H9 (cell line): ENCODE data around the gene GAP43. TPM values are rescaled to one million over a fixed set of nuclear protein-coding genes. Genes with fewer than 3 reads are reported as not detected.

Experiments used
- DNase-seq: peaks from one replicate; pipeline ENCODE4 v3.0.0-alpha.2; 2017
- H2AFZ ChIP-seq: one replicate; pipeline ENCODE4 v1.6.1; 2013; ENCODE audit warnings: mild to moderate bottlenecking, low read length, control low read depth, moderate library complexity
- H2AK5ac ChIP-seq: 2 replicates; pipeline ENCODE4 v1.6.1; 2013; ENCODE audit warnings: low read length, control low read depth, mixed read lengths; ENCODE audit not compliant: insufficient read length
- H2BK120ac ChIP-seq: one replicate; pipeline ENCODE4 v1.6.1; 2013; ENCODE audit warnings: low read depth, mild to moderate bottlenecking, low read length, control low read depth, inconsistent platforms; ENCODE audit not compliant: poor library complexity, severe bottlenecking
- H2BK12ac ChIP-seq: 2 replicates; pipeline ENCODE4 v1.6.1; 2013; ENCODE audit warnings: low read length, control low read depth, mixed read lengths, low read depth; ENCODE audit not compliant: insufficient read length
- H2BK15ac ChIP-seq: 2 replicates; pipeline ENCODE4 v1.6.1; 2013; ENCODE audit warnings: low read depth, low read length, control low read depth
- H2BK20ac ChIP-seq: one replicate; pipeline ENCODE4 v1.6.1; 2013; ENCODE audit warnings: low read depth, mild to moderate bottlenecking, low read length, control low read depth, inconsistent platforms; ENCODE audit not compliant: poor library complexity, severe bottlenecking
- H2BK5ac ChIP-seq: 2 replicates; pipeline ENCODE4 v1.6.1; 2013; ENCODE audit warnings: low read length, control low read depth, mixed read lengths; ENCODE audit not compliant: insufficient read length
- H3K14ac ChIP-seq: 2 replicates; pipeline ENCODE4 v1.6.1; 2013; ENCODE audit warnings: low read length, control low read depth; ENCODE audit not compliant: insufficient read depth
- H3K18ac ChIP-seq: 2 replicates; pipeline ENCODE4 v1.6.1; 2013; ENCODE audit warnings: low read depth, mild to moderate bottlenecking, mixed read lengths, low read length, control low read depth; ENCODE audit not compliant: insufficient read length
- H3K23ac ChIP-seq: 2 replicates; pipeline ENCODE4 v1.6.1; 2013; ENCODE audit warnings: low read length, control low read depth, mixed read lengths, low read depth; ENCODE audit not compliant: insufficient read length
- H3K23me2 ChIP-seq: 2 replicates; pipeline ENCODE4 v1.6.1; 2013; ENCODE audit warnings: low read depth, mild to moderate bottlenecking, mixed read lengths, low read length, control low read depth; ENCODE audit not compliant: insufficient read length, poor library complexity, severe bottlenecking
- H3K27ac ChIP-seq: 2 replicates; pipeline ENCODE4 v1.5.1; 2013; ENCODE audit warnings: low read length, control low read depth, mixed read lengths, low read depth; ENCODE audit not compliant: insufficient read length
- H3K27me3 ChIP-seq: 2 replicates; pipeline ENCODE4 v1.6.1; 2013; ENCODE audit warnings: low read length, control low read depth, inconsistent platforms; ENCODE audit not compliant: insufficient read depth
- H3K4ac ChIP-seq: 2 replicates; pipeline ENCODE4 v1.6.1; 2013; ENCODE audit warnings: low read depth, mild to moderate bottlenecking, control low read depth, inconsistent platforms, low read length, moderate library complexity
- H3K4me1 ChIP-seq: 2 replicates; pipeline ENCODE4 v1.6.1; 2013; ENCODE audit warnings: low read length, control low read depth, inconsistent platforms; ENCODE audit not compliant: insufficient read depth
- H3K4me2 ChIP-seq: 2 replicates; pipeline ENCODE4 v1.6.1; 2013; ENCODE audit warnings: low read length, control low read depth, mixed read lengths; ENCODE audit not compliant: insufficient read length, insufficient read depth
- H3K56ac ChIP-seq: 2 replicates; pipeline ENCODE4 v1.6.1; 2013; ENCODE audit warnings: low read depth, mild to moderate bottlenecking, mixed read lengths, low read length, control low read depth; ENCODE audit not compliant: insufficient read length
- H3K79me1 ChIP-seq: 2 replicates; pipeline ENCODE4 v1.6.1; 2013; ENCODE audit warnings: low read depth, mild to moderate bottlenecking, moderate library complexity, low read length, control low read depth, inconsistent platforms; ENCODE audit not compliant: insufficient read depth, poor library complexity, severe bottlenecking
- H3K79me2 ChIP-seq: 2 replicates; pipeline ENCODE4 v1.6.1; 2013; ENCODE audit warnings: low read length, control low read depth, inconsistent platforms; ENCODE audit not compliant: insufficient read depth
- H3K9ac ChIP-seq: 2 replicates; pipeline ENCODE4 v1.6.1; 2013; ENCODE audit warnings: low read length, control low read depth, mixed read lengths; ENCODE audit not compliant: insufficient read length; ENCODE audit errors: extremely low read depth
- H3K9me3 ChIP-seq: one replicate; pipeline ENCODE4 v1.6.1; 2013; ENCODE audit warnings: low read depth, low read length, inconsistent platforms; ENCODE audit not compliant: control insufficient read depth
- H3T11ph ChIP-seq: one replicate; pipeline ENCODE4 v1.6.1; 2013; ENCODE audit warnings: mild to moderate bottlenecking, low read length, control low read depth, inconsistent platforms
- H4K20me1 ChIP-seq: one replicate; pipeline ENCODE4 v1.6.1; 2013; ENCODE audit not compliant: control insufficient read depth, insufficient read length, insufficient read depth
- H4K5ac ChIP-seq: 2 replicates; pipeline ENCODE4 v1.6.1; 2013; ENCODE audit warnings: low read depth, mild to moderate bottlenecking, mixed read lengths, low read length, control low read depth; ENCODE audit not compliant: insufficient read length
- H4K8ac ChIP-seq: replicated peaks from 2 replicates; pipeline ENCODE4 v1.6.1; 2013; ENCODE audit warnings: low read length, control low read depth, mixed read lengths, low read depth; ENCODE audit not compliant: insufficient read length
- H4K91ac ChIP-seq: 2 replicates; pipeline ENCODE4 v1.6.1; 2013; ENCODE audit warnings: low read depth, mild to moderate bottlenecking, moderate library complexity, mixed read lengths, low read length, control low read depth; ENCODE audit not compliant: insufficient read length
- H3K27ac Mint-ChIP-seq, 3 experiments: 2 replicates in 2 of 3; 3 replicates in 1 of 3; pipeline ENCODE4 v1.8.0; 2020 to 2021; ENCODE audit warnings: mixed read lengths in 3 of 3, mild to moderate bottlenecking in 1 of 3, moderate library complexity in 1 of 3
- H3K27me3 Mint-ChIP-seq: 2 replicates; pipeline ENCODE4 v1.8.0; 2021; ENCODE audit warnings: low read depth, mild to moderate bottlenecking, moderate library complexity, mixed read lengths
- H3K36me3 Mint-ChIP-seq, 3 experiments: 2 replicates in 2 of 3; 3 replicates in 1 of 3; pipeline ENCODE4 v1.8.0; 2020 to 2021; ENCODE audit warnings: low read depth in 3 of 3, mixed read lengths in 3 of 3; ENCODE audit not compliant: insufficient read depth in 1 of 3
- H3K4me1 Mint-ChIP-seq, 2 experiments: 2 replicates each; pipeline ENCODE4 v1.8.0; 2020; ENCODE audit warnings: mixed read lengths in 2 of 2
- H3K4me3 Mint-ChIP-seq, 2 experiments: 2 replicates in 1 of 2; 3 replicates in 1 of 2; pipeline ENCODE4 v1.8.0; 2020 to 2021; ENCODE audit warnings: mild to moderate bottlenecking in 2 of 2, mixed read lengths in 2 of 2, moderate library complexity in 1 of 2
- H3K9me3 Mint-ChIP-seq, 2 experiments: 2 replicates in 1 of 2; 3 replicates in 1 of 2; pipeline ENCODE4 v1.8.0; 2020; ENCODE audit warnings: mild to moderate bottlenecking in 2 of 2, mixed read lengths in 2 of 2, moderate library complexity in 1 of 2
- WGBS: extraction: QIAGEN DNeasy Blood & Tissue Kit; methylation state at CpG from one replicate; pipeline ENCODE4 v1.1.7; 2013; ENCODE audit warnings: missing lambda C conversion rate, low lambda C conversion rate, mixed read lengths; ENCODE audit not compliant: insufficient read length; ENCODE audit errors: extremely low coverage; 5-methylcytosine and 5-hydroxymethylcytosine counted together
- total RNA-seq: library from RNA; stranded (reverse); gene quantifications from 2 replicates; pipeline ENCODE4 v1.2.1, GENCODE V29; 2021
- TF ChIP-seq, protein P1 (sequence below): fragments of 200-600 bp; sonication (generic); conservative IDR thresholded peaks from 3 replicates; pipeline ENCODE4 v1.8.0; 2021; ENCODE audit warnings: antibody characterized with exemption, mild to moderate bottlenecking

The GAP43 gene
- total RNA-seq, 1 experiment from 2014 or later, result 12.8 TPM

DNA sequence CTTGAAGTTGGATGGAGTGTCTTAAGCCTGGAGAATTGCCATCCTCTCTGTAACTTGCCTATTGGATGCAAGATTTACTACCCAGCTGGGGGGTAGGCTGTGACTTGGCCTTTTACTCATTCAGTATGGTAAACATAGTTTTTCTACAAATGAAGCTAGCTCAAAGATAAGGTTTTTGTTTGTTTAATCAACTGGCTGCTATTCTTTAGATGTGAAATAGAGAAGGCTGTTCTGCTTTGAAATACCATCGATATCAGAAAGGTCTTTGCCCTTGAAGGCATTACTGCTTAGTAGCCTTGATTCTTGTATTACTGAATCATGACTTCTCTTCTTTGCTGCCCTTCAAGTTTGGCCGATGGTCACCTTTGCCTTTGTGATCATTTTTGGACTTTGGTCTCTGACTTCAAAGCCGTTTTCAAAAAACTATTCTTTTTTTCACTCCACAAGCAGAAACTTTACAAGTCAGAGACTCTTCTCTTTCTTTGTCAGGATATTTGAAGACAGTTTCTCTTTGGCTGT, 83.1 kb downstream of the GAP43 start:
- H3K27ac Mint-ChIP-seq, result no peak overlapping the region
- DNase-seq, result no peak
- H3T11ph ChIP-seq, result no peak overlapping the region
- no peaks in the 10 kb centered on the region for H3K27me3 Mint-ChIP-seq
- no peak overlapping the region for H2BK12ac ChIP-seq
- no peaks in the 10 kb centered on the region for H3K36me3 Mint-ChIP-seq
- H3K27ac ChIP-seq, result no peak overlapping the region
- TF ChIP-seq, protein P1, sequence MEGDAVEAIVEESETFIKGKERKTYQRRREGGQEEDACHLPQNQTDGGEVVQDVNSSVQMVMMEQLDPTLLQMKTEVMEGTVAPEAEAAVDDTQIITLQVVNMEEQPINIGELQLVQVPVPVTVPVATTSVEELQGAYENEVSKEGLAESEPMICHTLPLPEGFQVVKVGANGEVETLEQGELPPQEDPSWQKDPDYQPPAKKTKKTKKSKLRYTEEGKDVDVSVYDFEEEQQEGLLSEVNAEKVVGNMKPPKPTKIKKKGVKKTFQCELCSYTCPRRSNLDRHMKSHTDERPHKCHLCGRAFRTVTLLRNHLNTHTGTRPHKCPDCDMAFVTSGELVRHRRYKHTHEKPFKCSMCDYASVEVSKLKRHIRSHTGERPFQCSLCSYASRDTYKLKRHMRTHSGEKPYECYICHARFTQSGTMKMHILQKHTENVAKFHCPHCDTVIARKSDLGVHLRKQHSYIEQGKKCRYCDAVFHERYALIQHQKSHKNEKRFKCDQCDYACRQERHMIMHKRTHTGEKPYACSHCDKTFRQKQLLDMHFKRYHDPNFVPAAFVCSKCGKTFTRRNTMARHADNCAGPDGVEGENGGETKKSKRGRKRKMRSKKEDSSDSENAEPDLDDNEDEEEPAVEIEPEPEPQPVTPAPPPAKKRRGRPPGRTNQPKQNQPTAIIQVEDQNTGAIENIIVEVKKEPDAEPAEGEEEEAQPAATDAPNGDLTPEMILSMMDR, result no peak
- no peak overlapping the region for H2BK20ac ChIP-seq
- no peak overlapping the region for H3K9ac ChIP-seq
- no peak overlapping the region for H3K4me3 Mint-ChIP-seq
- no peak overlapping the region for H2BK15ac ChIP-seq
- no peak overlapping the region for H4K5ac ChIP-seq
- H3K9me3 ChIP-seq, result no peaks in the 10 kb centered on the region
- H3K27me3 ChIP-seq, result no peaks in the 10 kb centered on the region
- H2AK5ac ChIP-seq, result no peak overlapping the region
- no peak overlapping the region for H3K4me2 ChIP-seq
- no peaks in the 10 kb centered on the region; the same call in none of the 2 replicates for H3K4me1 ChIP-seq
- WGBS, result no CpG with 5 or more reads among the region's 3 CpGs
- no peak overlapping the region for H2AFZ ChIP-seq
- no peak overlapping the region for H2BK120ac ChIP-seq
- no peaks in the 10 kb centered on the region for H3K9me3 Mint-ChIP-seq
- no peak overlapping the region for H2BK5ac ChIP-seq
- no peaks in the 10 kb centered on the region for H3K79me2 ChIP-seq
- H3K18ac ChIP-seq, result no peak overlapping the region
- H3K23me2 ChIP-seq, result no peaks in the 10 kb centered on the region
- peaks cover 13% of the 10 kb centered on the region in 2 experiments for H3K4me1 Mint-ChIP-seq
- H4K91ac ChIP-seq, result no peak overlapping the region
- H3K23ac ChIP-seq, result no peak overlapping the region
- H4K20me1 ChIP-seq, result no peaks in the 10 kb centered on the region
- H3K14ac ChIP-seq, result no peak overlapping the region
- no peaks in the 10 kb centered on the region for H3K79me1 ChIP-seq
- H4K8ac ChIP-seq, result no peak overlapping the region
- H3K4ac ChIP-seq, result no peak overlapping the region
- no peak overlapping the region for H3K56ac ChIP-seq
